GM12878 (cell line): Measurements from ENCODE around the gene RUNDC1. TPM values are rescaled to one million over a fixed set of nuclear protein-coding genes. Genes with fewer than 3 reads are reported as not detected.

Experiments used
- NBN ChIP-seq: fragments of 450-650 bp; IDR thresholded peaks from 2 replicates; pipeline ENCODE4 v1.6.1; 2016
- NR2F1 ChIP-seq: fragments of 450-650 bp; conservative IDR thresholded peaks from 2 replicates; pipeline ENCODE4 v1.6.1; 2017; ENCODE audit warnings: mild to moderate bottlenecking
- POLR2AphosphoS2 ChIP-seq: IDR thresholded peaks from 2 replicates; pipeline ENCODE4 v1.6.1; 2011; ENCODE audit warnings: low read depth, mild to moderate bottlenecking, low read length, improper control_type of control experiment, moderate library complexity
- USF2 ChIP-seq: IDR thresholded peaks from 2 replicates; pipeline ENCODE4 v1.6.1; 2011; ENCODE audit warnings: low read depth, low read length, improper control_type of control experiment, borderline replicate concordance
- ZBTB11 ChIP-seq: fragments of 450-650 bp; formaldehyde crosslinking; IDR thresholded peaks from 2 replicates; pipeline ENCODE4 v1.5.0; 2022; ENCODE audit warnings: mild to moderate bottlenecking, missing genetic modification characterization
- ZBTB40 ChIP-seq: fragments of 450-650 bp; IDR thresholded peaks from 2 replicates; pipeline ENCODE4 v1.6.1; 2016; ENCODE audit warnings: mild to moderate bottlenecking, moderate library complexity, borderline replicate concordance
- ZNF217 ChIP-seq: fragments of 450-650 bp; IDR thresholded peaks from 2 replicates; pipeline ENCODE4 v1.6.1; 2017; ENCODE audit warnings: antibody characterized with exemption, mild to moderate bottlenecking
- ZSCAN29 ChIP-seq: fragments of 450-650 bp; IDR thresholded peaks from 2 replicates; pipeline ENCODE4 v1.6.1; 2017; ENCODE audit warnings: mild to moderate bottlenecking, moderate library complexity
- polyA plus RNA-seq, 11 experiments: library from polyadenylated mRNA; depleted of rRNA in 4 of 11; unstranded in 6 of 11; stranded (reverse) in 5 of 11; fragments of >200 nt; fragmentation: Nextera tagmentation in 4 of 11; fragmentation: Illumina TruSeq in 1 of 11; extraction: Ambion mirVana in 4 of 11; extraction: Trizol in 1 of 11; gene quantifications; 1 replicate in 1 of 11; 2 replicates in 10 of 11; pipeline versions ENCODE4 v1.2.1 to v1.2.3, GENCODE V29; 2011 to 2016; ENCODE audit warnings: inconsistent platforms in 2 of 11, missing spikeins in 2 of 11, low read depth in 1 of 11
- total RNA-seq, 4 experiments: library from RNA; depleted of rRNA in 3 of 4; stranded (reverse); fragments of >200 nt in 3 of 4; fragmentation: Illumina TruSeq in 1 of 4; extraction: Trizol in 1 of 4; gene quantifications; 2 replicates each; pipeline versions ENCODE4 v1.2.1 to v1.2.3, GENCODE V29; 2013 to 2021

RUNDC1 gene
- total and polyA plus RNA-seq, 10 of the 15 experiments (the other 5 are each of a cell fraction or from before 2014, with no cell fraction given), result 2.9 to 15.6 (median 8.2) TPM

GRCh38 chr17:43014649-43015542 is 34.5 kb downstream of the RUNDC1 start (continued):
- TF ChIP-seq ZBTB11, result no peak
- no peak for TF ChIP-seq NBN
- no peak for TF ChIP-seq ZNF217
- no peak for TF ChIP-seq ZBTB40
- no peak for TF ChIP-seq USF2
- TF ChIP-seq ZSCAN29, result no peak
- 0 out of 2 replicates have a peak, but pooled peaks have one; percentile 40 for TF ChIP-seq POLR2AphosphoS2
- TF ChIP-seq NR2F1, result no peak
